GM12874 (cell line): Measurements from ENCODE around the gene TAS2R13.

Experiments
- CTCF ChIP-seq: IDR thresholded peaks from 2 replicates; pipeline ENCODE4 v1.5.1; 2011; ENCODE audit warnings: low read depth, mild to moderate bottlenecking, control low read depth, low read length, moderate library complexity; ENCODE audit not compliant: insufficient read depth

TAS2R13 gene

DNA sequence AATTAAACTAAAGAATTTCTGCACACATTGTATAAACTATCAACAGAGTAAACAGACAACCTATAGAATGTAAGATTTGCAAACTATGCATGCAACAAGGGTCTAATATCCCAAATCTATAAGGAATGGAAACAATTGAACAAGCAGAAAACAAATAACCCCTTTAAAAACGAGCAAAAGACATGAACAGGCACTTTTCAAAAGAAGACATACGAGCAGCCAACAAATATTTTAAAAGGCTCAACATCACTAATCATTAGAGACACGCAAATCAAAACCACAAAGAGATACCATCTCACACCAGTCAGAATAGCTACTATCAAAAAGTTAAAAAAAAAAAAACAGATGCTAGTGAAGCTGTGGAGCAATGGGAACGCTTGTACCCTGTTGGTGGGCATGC lies 4.7 kb downstream of the TAS2R13 start:
- no peak for TF ChIP-seq CTCF

DNA sequence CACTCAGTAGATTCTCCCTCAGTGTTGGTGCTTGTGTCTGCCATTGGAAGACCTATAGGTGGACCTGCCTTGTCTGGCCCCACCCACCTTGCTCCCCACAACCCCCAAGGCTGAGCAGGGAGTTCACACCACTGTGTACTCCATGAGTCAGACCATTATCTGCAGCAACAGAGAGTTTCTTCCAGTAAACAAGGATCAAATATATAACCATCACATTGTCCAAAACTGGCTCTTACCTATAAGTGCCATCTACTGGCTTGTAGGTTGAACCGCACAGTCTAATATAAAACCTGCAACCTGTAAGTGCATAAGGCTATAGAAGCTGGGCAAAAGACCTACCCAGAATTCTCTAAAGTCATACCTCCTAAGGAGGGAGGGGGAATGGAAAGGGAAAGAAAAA lies 7.9 kb downstream of the TAS2R13 start:
- no peak for TF ChIP-seq CTCF

DNA sequence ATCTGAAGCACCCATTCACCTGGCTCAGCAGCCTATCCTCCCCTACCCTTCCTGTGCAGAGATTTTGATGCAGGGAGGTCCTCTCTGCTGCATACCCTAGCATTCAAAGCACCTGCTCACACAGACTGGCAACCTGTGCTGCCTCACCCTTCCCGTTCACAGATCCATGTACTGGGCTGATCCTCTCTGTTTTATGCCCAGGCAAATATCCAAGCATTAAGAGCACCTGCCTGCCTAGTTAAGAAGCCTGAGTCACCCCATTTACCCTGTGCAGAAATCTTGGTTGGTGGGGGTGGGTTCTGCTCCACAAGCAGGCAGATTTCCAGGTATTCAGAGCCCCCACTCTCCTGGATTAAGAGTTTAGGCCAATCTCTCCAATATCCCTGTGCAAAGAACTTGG lies 8.4 kb downstream of the TAS2R13 start:
- no peak for TF ChIP-seq CTCF

DNA sequence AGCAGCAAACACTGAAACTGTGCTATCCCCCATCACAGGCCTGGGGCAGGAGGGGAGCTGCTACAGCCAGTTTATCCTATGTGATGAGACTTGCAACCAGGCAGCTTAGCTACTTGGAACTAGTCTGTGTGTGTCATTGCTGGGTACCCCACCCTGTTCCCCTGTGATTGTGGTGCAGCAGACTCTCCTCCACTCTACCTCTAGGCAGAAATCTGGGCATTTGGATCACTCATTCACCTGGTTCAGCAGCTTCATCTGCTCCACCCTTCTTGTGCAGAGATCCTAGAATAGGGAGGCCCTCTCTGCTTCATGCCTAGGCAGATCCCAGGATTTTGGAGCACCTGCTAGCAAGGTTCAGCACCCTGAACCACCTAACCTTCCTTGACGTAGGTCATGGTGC lies 8.8 kb downstream of the TAS2R13 start:
- TF ChIP-seq CTCF: no peak

- no peak for TF ChIP-seq CTCF
Measured at GRCh38 chr12:10896854-10897253, 12.5 kb downstream of the TAS2R13 start.

DNA sequence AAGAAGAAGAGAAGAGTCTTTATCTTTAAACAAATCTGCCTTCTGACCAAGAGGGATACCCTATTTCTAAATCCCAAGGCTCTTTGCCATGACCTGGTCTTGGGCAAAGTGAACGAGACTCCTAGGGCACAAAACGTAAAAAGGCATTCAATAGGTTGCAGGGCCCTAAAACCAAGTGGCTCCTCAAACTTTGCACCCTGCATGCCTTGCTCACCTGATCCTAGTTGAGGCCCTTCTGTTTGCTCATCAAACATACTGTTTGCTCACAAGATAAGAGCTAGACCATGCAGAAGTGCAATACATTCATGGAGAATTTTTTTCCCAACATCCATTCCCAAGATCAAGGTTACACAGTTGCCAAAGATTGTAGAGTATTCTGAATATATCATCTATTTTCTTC lies 17.4 kb downstream of the TAS2R13 start:
- TF ChIP-seq CTCF: no peak

GRCh38 chr12:10889226-10889625 lies 20.1 kb downstream of the TAS2R13 start:
- TF ChIP-seq CTCF: no peak
